Measurements from ENCODE around the gene PAFAH2. TPM values are rescaled to one million over a fixed set of nuclear protein-coding genes. Genes with fewer than 3 reads are reported as not detected.
"Not testable (repeated sequence)": the region's sequence is repeated elsewhere in the genome, so short reads cannot be mapped to it uniquely, and the experiment has no call there.

The PAFAH2 gene
- total RNA-seq, 1 experiment from 2014 or later = 7.9 TPM

GRCh38 chr1:25992689-25993171, 5.1 kb downstream of the PAFAH2 start:
- Histone ChIP-seq H3K4me3 (no peak overlapping the region), H3K27ac (no peak overlapping the region), H3K4me1 (replicated peaks) (peaks cover 8% of the 10 kb centered on the region), H3K9me3 (replicated peaks) (no peaks in the 10 kb centered on the region), H3K36me3 (no peaks in the 10 kb centered on the region; the same call in 1 of the 2 replicates), H3K27me3 (replicated peaks) (no peaks in the 10 kb centered on the region)
- DNase-seq (ENCODE audit: low read depth in 1 of 2, low spot score in 2 of 2) = no peak

GRCh38 chr1:25991937-25992688, 5.8 kb downstream of the PAFAH2 start:
- Histone ChIP-seq H3K9me3 (replicated peaks) (no peaks in the 10 kb centered on the region), H3K27ac (no peak overlapping the region)

GRCh38 chr1:25990702-25991395, 7.0 kb downstream of the PAFAH2 start:
- peaks cover 2% of the 10 kb centered on the region; the same call in 1 of the 2 replicates for H3K36me3 ChIP-seq
- no peak overlapping the region for H3K27ac ChIP-seq
- H3K4me3 ChIP-seq = no peak overlapping the region
- no peaks in the 10 kb centered on the region for H3K9me3 ChIP-seq (replicated peaks)
- H3K27me3 ChIP-seq (replicated peaks) = no peaks in the 10 kb centered on the region
- H3K4me1 ChIP-seq (replicated peaks) = no peaks in the 10 kb centered on the region
- no peak for DNase-seq (ENCODE audit: low read depth in 1 of 2, low spot score in 2 of 2)

More at GRCh38 chr1:25991937-25992688, 5.8 kb downstream of the PAFAH2 start:
- DNase-seq (ENCODE audit: low read depth in 1 of 2, low spot score in 2 of 2) = no peak
- no peaks in the 10 kb centered on the region for H3K27me3 ChIP-seq (replicated peaks)
- H3K4me3 ChIP-seq = no peak overlapping the region
- peaks cover 5% of the 10 kb centered on the region for H3K4me1 ChIP-seq (replicated peaks)
- H3K36me3 ChIP-seq = no peaks in the 10 kb centered on the region; the same call in 1 of the 2 replicates

GRCh38 chr1:25990251-25990650, 7.6 kb downstream of the PAFAH2 start:
- DNase-seq (ENCODE audit: low read depth in 1 of 2, low spot score in 2 of 2) = no peak
- Histone ChIP-seq H3K9me3 (replicated peaks) (no peaks in the 10 kb centered on the region), H3K4me1 (replicated peaks) (no peaks in the 10 kb centered on the region), H3K36me3 (peaks cover 6% of the 10 kb centered on the region), H3K27ac (no peak overlapping the region), H3K27me3 (replicated peaks) (no peaks in the 10 kb centered on the region), H3K4me3 (no peak overlapping the region)

GRCh38 chr1:25989440-25990234, 8.2 kb downstream of the PAFAH2 start:
- Histone ChIP-seq H3K9me3 (replicated peaks) (no peaks in the 10 kb centered on the region), H3K36me3 (peaks cover 8% of the 10 kb centered on the region), H3K4me1 (replicated peaks) (no peaks in the 10 kb centered on the region), H3K4me3 (no peak overlapping the region), H3K27me3 (replicated peaks) (no peaks in the 10 kb centered on the region), H3K27ac (no peak overlapping the region)
- DNase-seq (ENCODE audit: low read depth in 1 of 2, low spot score in 2 of 2) = no peak

GRCh38 chr1:25987951-25988350, 9.9 kb downstream of the PAFAH2 start:
- no peaks in the 10 kb centered on the region for H3K9me3 ChIP-seq (replicated peaks)
- no peaks in the 10 kb centered on the region for H3K4me1 ChIP-seq (replicated peaks)
- H3K4me3 ChIP-seq = no peak overlapping the region
- H3K27ac ChIP-seq = no peak overlapping the region
- peaks cover 15% of the 10 kb centered on the region for H3K36me3 ChIP-seq
- DNase-seq (ENCODE audit: low read depth in 1 of 2, low spot score in 2 of 2) = no peak
- H3K27me3 ChIP-seq (replicated peaks) = no peaks in the 10 kb centered on the region

GRCh38 chr1:25986773-25987172, 11.1 kb downstream of the PAFAH2 start:
- not testable (repeated sequence) for DNase-seq (ENCODE audit: low read depth in 1 of 2, low spot score in 2 of 2); H3K4me1 ChIP-seq (replicated peaks); H3K27me3 ChIP-seq (replicated peaks); H3K27ac ChIP-seq; H3K4me3 ChIP-seq; H3K9me3 ChIP-seq (replicated peaks)
- H3K36me3 ChIP-seq = peaks cover 24% of the 10 kb centered on the region

- H3K27ac ChIP-seq = no peak overlapping the region
- no peak for DNase-seq (ENCODE audit: low read depth in 1 of 2, low spot score in 2 of 2)
- H3K27me3 ChIP-seq (replicated peaks) = no peaks in the 10 kb centered on the region
- H3K9me3 ChIP-seq (replicated peaks) = no peaks in the 10 kb centered on the region
- H3K4me1 ChIP-seq (replicated peaks) = no peaks in the 10 kb centered on the region
- H3K4me3 ChIP-seq = no peak overlapping the region
- peaks cover 30% of the 10 kb centered on the region for H3K36me3 ChIP-seq
Measured at GRCh38 chr1:25985670-25986069, 12.2 kb downstream of the PAFAH2 start.

- H3K4me3 ChIP-seq = no peak overlapping the region
- no peaks in the 10 kb centered on the region for H3K4me1 ChIP-seq (replicated peaks)
- no peaks in the 10 kb centered on the region for H3K27me3 ChIP-seq (replicated peaks)
- peaks cover 30% of the 10 kb centered on the region for H3K36me3 ChIP-seq
- no peak for DNase-seq (ENCODE audit: low read depth in 1 of 2, low spot score in 2 of 2)
- H3K27ac ChIP-seq = no peak overlapping the region
- no peaks in the 10 kb centered on the region for H3K9me3 ChIP-seq (replicated peaks)
Measured at GRCh38 chr1:25985171-25985570, 12.7 kb downstream of the PAFAH2 start.

- Histone ChIP-seq H3K27ac (no peak overlapping the region), H3K4me3 (no peak overlapping the region), H3K27me3 (replicated peaks) (no peaks in the 10 kb centered on the region), H3K36me3 (peaks cover 24% of the 10 kb centered on the region), H3K4me1 (replicated peaks) (no peaks in the 10 kb centered on the region), H3K9me3 (replicated peaks) (no peaks in the 10 kb centered on the region)
- no peak for DNase-seq (ENCODE audit: low read depth in 1 of 2, low spot score in 2 of 2)
Measured at GRCh38 chr1:25979210-25979609, 18.7 kb downstream of the PAFAH2 start.

GRCh38 chr1:25978403-25978802, 19.5 kb downstream of the PAFAH2 start:
- Histone ChIP-seq H3K27me3 (replicated peaks) (no peaks in the 10 kb centered on the region), H3K9me3 (replicated peaks) (no peaks in the 10 kb centered on the region), H3K4me1 (replicated peaks) (no peaks in the 10 kb centered on the region), H3K36me3 (peaks cover 23% of the 10 kb centered on the region), H3K27ac (no peak overlapping the region), H3K4me3 (no peak overlapping the region)
- no peak for DNase-seq (ENCODE audit: low read depth in 1 of 2, low spot score in 2 of 2)

GRCh38 chr1:25977801-25978200, 20.1 kb downstream of the PAFAH2 start:
- Histone ChIP-seq H3K9me3 (replicated peaks) (no peaks in the 10 kb centered on the region), H3K27me3 (replicated peaks) (no peaks in the 10 kb centered on the region), H3K4me1 (replicated peaks) (no peaks in the 10 kb centered on the region), H3K36me3 (peaks cover 21% of the 10 kb centered on the region), H3K4me3 (no peak overlapping the region), H3K27ac (no peak overlapping the region)
- no peak for DNase-seq (ENCODE audit: low read depth in 1 of 2, low spot score in 2 of 2)

- Histone ChIP-seq H3K27me3 (replicated peaks) (no peaks in the 10 kb centered on the region), H3K36me3 (peaks cover 9% of the 10 kb centered on the region), H3K27ac (no peak overlapping the region), H3K4me3 (no peak overlapping the region), H3K9me3 (replicated peaks) (no peaks in the 10 kb centered on the region), H3K4me1 (replicated peaks) (no peaks in the 10 kb centered on the region)
- no peak for DNase-seq (ENCODE audit: low read depth in 1 of 2, low spot score in 2 of 2)
Measured at GRCh38 chr1:25973610-25974321, 24.1 kb downstream of the PAFAH2 start.
